ENCODE results near the gene FGF1.

FGF1 gene

DNA sequence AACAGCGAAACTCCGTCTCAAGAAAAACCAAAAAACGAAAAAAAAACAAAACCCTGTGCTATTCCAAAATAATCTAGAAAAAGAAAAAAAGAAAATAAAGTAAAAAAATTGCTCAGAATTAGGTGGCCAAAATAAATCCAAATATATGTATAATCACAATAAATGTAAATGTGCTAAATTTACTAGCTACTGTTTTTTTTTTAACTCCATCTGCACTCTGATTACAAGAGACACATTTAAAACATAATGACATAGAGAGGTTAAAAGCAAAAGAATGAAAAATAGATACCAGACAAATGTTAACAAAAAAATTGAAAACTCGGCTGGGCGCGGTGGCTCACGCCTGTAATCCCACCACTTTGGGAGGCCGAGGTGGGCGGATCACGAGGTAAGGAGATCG lies 66.1 kb downstream of the FGF1 start:
- Histone ChIP-seq H3K4me1 (0 out of 2 replicates have a peak, but pooled peaks cover 5% of the 10 kb centered on the region), H4K20me1 (no peaks in the 10 kb centered on the region), H3K4me2 (no peak overlapping the region), H3K9ac (no peak overlapping the region), H3K9me3 (peaks cover 12% of the 10 kb centered on the region), H3K27me3 (no peaks in the 10 kb centered on the region), H3K27ac (no peak overlapping the region), H3K36me3 (no peaks in the 10 kb centered on the region), H3K4me3 (no peak overlapping the region)
- no peak for TF ChIP-seq Cebpa-rat (IDR thresholded peaks at IDR 0.05)

GRCh38 chr5:142618130-142618523 lies 67.8 kb downstream of the FGF1 start:
- no peak overlapping the region for H3K27ac ChIP-seq
- H3K27me3 ChIP-seq: no peaks in the 10 kb centered on the region
- no peak overlapping the region for H3K4me3 ChIP-seq
- H3K9me3 ChIP-seq: peaks cover 12% of the 10 kb centered on the region
- peaks cover 18% of the 10 kb centered on the region for H3K4me1 ChIP-seq
- no peak overlapping the region for H3K9ac ChIP-seq
- H4K20me1 ChIP-seq: no peaks in the 10 kb centered on the region
- TF ChIP-seq Cebpa-rat (IDR thresholded peaks at IDR 0.05): no peak
- no peak overlapping the region for H3K4me2 ChIP-seq
- H3K36me3 ChIP-seq: no peaks in the 10 kb centered on the region

DNA sequence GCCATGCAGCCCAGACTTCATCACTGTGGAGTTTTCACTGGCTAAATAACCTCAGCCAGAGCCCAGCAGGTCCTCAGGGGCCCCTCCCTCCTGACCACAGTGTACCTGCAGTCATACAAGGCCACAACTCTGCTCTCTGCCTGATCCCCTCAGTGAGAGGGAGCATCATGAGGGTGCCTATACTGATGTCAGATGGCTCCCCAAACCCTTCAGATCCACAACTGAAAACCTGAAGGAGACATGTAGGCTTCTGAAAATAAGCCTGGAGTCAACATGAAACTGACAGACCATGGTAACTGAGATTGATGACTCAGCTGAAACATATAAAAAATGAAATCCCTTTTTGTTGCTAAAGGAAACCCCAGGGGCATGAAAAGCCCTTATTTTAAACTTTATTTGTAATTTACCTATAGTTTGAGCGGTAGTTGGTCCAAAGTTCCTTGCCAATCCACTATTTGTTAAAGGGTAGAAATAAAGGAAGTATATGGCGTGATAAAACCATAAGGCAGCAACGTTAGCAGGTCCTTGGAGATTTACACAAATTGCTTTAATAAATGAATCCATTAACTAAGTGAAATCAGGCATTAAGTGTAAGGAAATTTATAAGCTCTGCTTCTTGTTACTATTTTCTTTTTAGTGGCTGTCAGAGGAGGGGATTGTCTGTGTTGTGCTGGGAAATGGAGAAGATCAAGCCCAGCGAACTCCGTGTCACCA lies 68.3 kb downstream of the FGF1 start:
- Histone ChIP-seq H3K36me3 (no peaks in the 10 kb centered on the region), H3K27ac (no peak overlapping the region), H3K9ac (no peak overlapping the region), H3K4me3 (no peak overlapping the region), H4K20me1 (no peaks in the 10 kb centered on the region), H3K4me1 (peaks cover 18% of the 10 kb centered on the region), H3K27me3 (no peaks in the 10 kb centered on the region), H3K4me2 (no peak overlapping the region), H3K9me3 (peaks cover 12% of the 10 kb centered on the region)
- TF ChIP-seq Cebpa-rat (IDR thresholded peaks at IDR 0.05): no peak

DNA sequence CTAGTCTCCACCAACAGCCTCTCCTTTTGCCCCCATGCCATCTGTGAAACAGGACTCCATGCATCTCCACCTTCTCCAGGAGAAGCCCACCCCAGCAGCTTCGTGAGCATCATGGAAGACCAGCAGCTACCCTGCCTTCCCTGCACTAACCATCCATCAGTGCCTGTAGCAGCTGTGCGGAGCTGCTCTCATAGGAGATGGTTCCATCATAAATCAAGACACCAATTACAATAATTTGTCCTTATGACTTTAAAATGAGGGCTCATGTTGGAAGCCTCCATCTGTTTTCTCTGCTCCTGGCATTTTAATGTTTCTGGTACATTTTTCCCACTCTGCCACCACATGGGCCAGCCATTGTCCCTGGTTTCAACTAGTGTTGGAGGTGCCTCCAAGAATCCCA lies 69.9 kb downstream of the FGF1 start:
- Histone ChIP-seq H3K4me3 (no peak overlapping the region), H3K27ac (no peak overlapping the region)
- no peak for TF ChIP-seq Cebpa-rat (IDR thresholded peaks at IDR 0.05)

DNA sequence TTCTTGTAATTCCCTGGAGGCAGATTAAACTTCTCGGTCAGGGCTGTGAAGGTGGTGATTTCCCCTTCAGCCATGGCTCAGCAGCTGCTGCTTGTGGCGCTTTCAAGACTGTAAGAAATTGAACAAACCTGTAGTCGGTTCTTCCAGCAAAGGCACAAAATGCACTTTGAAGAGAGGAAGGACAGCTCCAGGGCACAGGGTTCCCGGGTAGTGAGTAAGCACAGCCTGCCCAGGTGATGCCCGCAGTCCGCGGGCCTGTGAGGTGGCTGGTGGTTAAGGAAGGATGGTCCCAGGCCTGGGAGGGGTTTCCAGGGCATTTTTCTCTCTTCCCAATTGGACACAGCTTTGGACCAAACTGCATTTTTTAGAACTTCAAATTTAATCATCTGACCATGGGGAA lies 71.8 kb downstream of the FGF1 start:
- peaks cover 18% of the 10 kb centered on the region for H3K4me1 ChIP-seq
- no peak for TF ChIP-seq Cebpa-rat (IDR thresholded peaks at IDR 0.05)

More for the DNA sequence above, 69.9 kb downstream of the FGF1 start:
- Histone ChIP-seq H3K36me3 (no peaks in the 10 kb centered on the region), H4K20me1 (no peaks in the 10 kb centered on the region), H3K9me3 (peaks cover 12% of the 10 kb centered on the region), H3K4me1 (peaks cover 18% of the 10 kb centered on the region), H3K27me3 (no peaks in the 10 kb centered on the region), H3K9ac (no peak overlapping the region), H3K4me2 (no peak overlapping the region)

GRCh38 chr5:142613271-142613671 lies 72.6 kb downstream of the FGF1 start:
- no peak overlapping the region for H3K9ac ChIP-seq
- no peaks in the 10 kb centered on the region for H3K36me3 ChIP-seq
- H3K4me1 ChIP-seq: peaks cover 18% of the 10 kb centered on the region
- H3K27me3 ChIP-seq: no peaks in the 10 kb centered on the region
- no peak overlapping the region for H3K27ac ChIP-seq
- no peak overlapping the region for H3K4me3 ChIP-seq
- no peaks in the 10 kb centered on the region for H3K9me3 ChIP-seq
- no peaks in the 10 kb centered on the region for H4K20me1 ChIP-seq
- no peak for TF ChIP-seq Cebpa-rat (IDR thresholded peaks at IDR 0.05)
- H3K4me2 ChIP-seq: peak overlapping the region; percentile 53; the same call in 1 of the 2 replicates

More for the DNA sequence above, 71.8 kb downstream of the FGF1 start:
- Histone ChIP-seq H3K4me2 (peak overlapping the region; percentile 53), H3K4me3 (no peak overlapping the region), H4K20me1 (no peaks in the 10 kb centered on the region), H3K27me3 (no peaks in the 10 kb centered on the region), H3K36me3 (no peaks in the 10 kb centered on the region), H3K9me3 (peaks cover under 1% of the 10 kb centered on the region; the same call in 1 of the 2 replicates), H3K27ac (no peak overlapping the region), H3K9ac (no peak overlapping the region; the same call in 1 of the 2 replicates)

- Histone ChIP-seq H3K36me3 (no peaks in the 10 kb centered on the region), H3K4me1 (peaks cover 14% of the 10 kb centered on the region), H3K27me3 (no peaks in the 10 kb centered on the region), H3K27ac (no peak overlapping the region), H3K4me3 (no peak overlapping the region), H4K20me1 (no peaks in the 10 kb centered on the region), H3K4me2 (no peak overlapping the region), H3K9ac (no peak overlapping the region), H3K9me3 (no peaks in the 10 kb centered on the region)
- TF ChIP-seq Cebpa-rat (IDR thresholded peaks at IDR 0.05): no peak
Measured at GRCh38 chr5:142612494-142613270, 73.2 kb downstream of the FGF1 start.

DNA sequence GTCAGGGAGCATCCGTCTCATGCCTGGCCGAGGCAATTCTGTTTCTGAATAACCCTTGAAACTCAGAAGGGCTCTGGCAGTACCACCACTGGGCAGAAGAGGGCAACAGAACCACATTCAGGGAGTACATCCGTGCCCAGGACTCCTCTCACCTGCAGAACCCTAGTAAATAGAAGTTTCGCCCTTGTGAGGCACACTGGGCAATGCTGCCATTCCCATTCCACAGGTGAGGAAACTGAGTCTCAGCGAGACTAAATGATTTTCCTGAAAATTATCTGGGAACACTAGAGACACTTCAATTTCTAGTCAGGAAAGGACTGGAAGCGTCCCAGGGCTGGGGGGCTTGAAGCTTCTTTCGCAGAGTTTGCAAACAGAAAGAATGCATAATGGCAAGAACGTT lies 74.7 kb downstream of the FGF1 start:
- H3K4me3 ChIP-seq: no peak overlapping the region
- no peak for TF ChIP-seq Cebpa-rat (IDR thresholded peaks at IDR 0.05)
- H3K4me2 ChIP-seq: no peak overlapping the region
- H3K9me3 ChIP-seq: no peaks in the 10 kb centered on the region
- no peaks in the 10 kb centered on the region for H4K20me1 ChIP-seq
- no peaks in the 10 kb centered on the region for H3K27me3 ChIP-seq
- no peak overlapping the region for H3K9ac ChIP-seq
- H3K27ac ChIP-seq: no peak overlapping the region
- H3K36me3 ChIP-seq: no peaks in the 10 kb centered on the region
- peaks cover 13% of the 10 kb centered on the region for H3K4me1 ChIP-seq

DNA sequence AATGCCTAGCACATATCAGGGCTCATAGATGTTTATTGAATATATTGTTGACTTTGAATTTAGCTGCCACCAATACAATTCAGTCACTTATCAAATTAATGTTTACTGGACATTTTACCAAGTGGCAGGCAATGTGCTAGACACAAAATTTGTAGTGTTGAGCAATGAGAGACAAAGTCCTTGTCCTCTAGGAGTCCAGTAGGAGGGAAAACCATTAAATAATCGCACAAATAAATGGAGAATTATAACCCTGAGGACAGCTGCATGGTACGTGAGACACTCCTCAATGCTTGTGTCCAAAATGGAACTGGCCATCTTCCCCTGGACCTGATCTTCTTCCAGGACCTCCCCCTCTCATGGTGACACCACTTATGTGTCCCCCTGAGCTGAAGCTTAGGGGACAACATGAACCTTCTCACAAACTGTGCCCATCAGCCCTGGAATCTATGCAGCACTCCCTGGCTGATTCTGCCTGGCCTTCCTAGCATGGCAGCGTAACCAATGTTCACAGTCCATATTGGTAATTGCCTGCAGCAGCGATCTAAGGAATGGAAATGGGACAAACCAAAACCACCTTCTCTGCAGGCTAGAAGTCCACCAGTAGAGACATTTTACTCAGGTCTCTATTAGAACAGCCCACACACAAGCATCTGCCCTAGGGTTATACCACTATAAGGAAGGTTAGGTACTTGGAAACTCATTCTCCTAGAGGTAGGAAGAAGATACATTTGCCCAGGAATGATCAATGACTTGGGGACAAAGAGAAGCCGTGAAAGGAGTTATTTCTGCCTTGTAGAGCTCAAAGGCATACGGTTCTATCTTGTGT lies 75.5 kb downstream of the FGF1 start:
- Histone ChIP-seq H4K20me1 (no peaks in the 10 kb centered on the region), H3K27me3 (no peaks in the 10 kb centered on the region), H3K4me3 (no peak overlapping the region)

More for the DNA sequence above, 75.5 kb downstream of the FGF1 start:
- Histone ChIP-seq H3K4me1 (peaks cover 13% of the 10 kb centered on the region), H3K9ac (no peak overlapping the region), H3K4me2 (no peak overlapping the region), H3K36me3 (no peaks in the 10 kb centered on the region), H3K27ac (no peak overlapping the region), H3K9me3 (no peaks in the 10 kb centered on the region)
- TF ChIP-seq Cebpa-rat (IDR thresholded peaks at IDR 0.05): no peak
